Kidney (tissue), 14 donors: ENCODE data around the gene TMBIM4. TPM values are rescaled to one million over a fixed set of nuclear protein-coding genes. Genes with fewer than 3 reads are reported as not detected.
"Not testable (repeated sequence)": the region's sequence is repeated elsewhere in the genome, so short reads cannot be mapped to it uniquely, and the experiment has no call there.

ENCODE experiments used
- DNase-seq, 5 donors: peaks; one replicate each; pipeline ENCODE4 v3.0.0-alpha.2; 2013 to 2020
- FAIRE-seq: peaks from 2 replicates; lab custom pipeline; 2012; peaks lifted over from hg19 to GRCh38; lab: Jason Lieb, UNC
- H3K27ac ChIP-seq, 2 donors: one replicate each; pipeline ENCODE4 v1.7.0; 2013; ENCODE audit warnings: low read depth in 2 of 2, low read length in 2 of 2, inconsistent platforms in 1 of 2
- H3K27me3 ChIP-seq: one replicate; pipeline ENCODE4 v1.7.1; 2013; ENCODE audit warnings: low read length, inconsistent platforms; ENCODE audit not compliant: control insufficient read depth, insufficient read depth
- H3K36me3 ChIP-seq, 3 donors: one replicate each; pipeline versions ENCODE4 v1.7.0 to v1.7.1; 2013; ENCODE audit warnings: low read length in 3 of 3, control low read depth in 1 of 3, inconsistent platforms in 1 of 3; ENCODE audit not compliant: insufficient read depth in 3 of 3, control insufficient read depth in 2 of 3
- H3K4me1 ChIP-seq, 3 donors: one replicate each; pipeline versions ENCODE4 v1.7.0 to v1.7.1; 2013; ENCODE audit warnings: low read length in 3 of 3, inconsistent platforms in 1 of 3, low read depth in 1 of 3; ENCODE audit not compliant: control insufficient read depth in 2 of 3, insufficient read depth in 2 of 3
- H3K4me3 ChIP-seq, 3 donors: one replicate each; pipeline versions ENCODE4 v1.7.0 to v1.8.1; 2013; ENCODE audit warnings: low read length in 3 of 3, control low read depth in 1 of 3, inconsistent platforms in 1 of 3
- H3K9ac ChIP-seq, 3 donors: one replicate each; pipeline versions ENCODE4 v1.7.0 to v1.7.1; 2013; ENCODE audit warnings: low read length in 3 of 3, control low read depth in 1 of 3, inconsistent platforms in 1 of 3
- H3K9me3 ChIP-seq, 3 donors: one replicate each; pipeline versions ENCODE4 v1.7.0 to v1.7.1; 2013; ENCODE audit warnings: low read length in 3 of 3, control low read depth in 1 of 3, inconsistent platforms in 1 of 3; ENCODE audit not compliant: control insufficient read depth in 2 of 3, insufficient read depth in 1 of 3
- intact Hi-C: fragments of 100-400 bp; cut with DNase I; formaldehyde crosslinking; loops from one replicate; pipeline ENCODE4 v1.11.1; 2022
- polyA plus RNA-seq: library from polyadenylated mRNA; stranded (reverse); fragments of 350-450 nt; fragmentation: Illumina TruSeq; extraction: RNeasy Lipid Tissue Mini Kit (QIAGEN cat#74804); gene quantifications from one replicate; pipeline ENCODE4 v1.2.3, GENCODE V29; 2014; ENCODE audit warnings: low read depth, low replicate concordance; ENCODE audit not compliant: insufficient read depth
- total RNA-seq: library from RNA; stranded (reverse); fragmentation: NEBNext Ultra II Directional; extraction: Animal tissue kit (Norgen Biotek cat#: 25700); gene quantifications from one replicate; pipeline ENCODE4 v1.2.1, GENCODE V29; 2021
- TF ChIP-seq, protein P1 (sequence below): IDR thresholded peaks from 3 replicates; pipeline ENCODE4 v1.5.1; 2012; ENCODE audit warnings: mild to moderate bottlenecking, moderate library complexity, borderline replicate concordance; ENCODE audit not compliant: insufficient read depth; ENCODE audit errors: extremely low read depth
- donor health status: control.
- donor health status: control.
- donor health status: control.
- donor health status: control.
- donor health status: control.
- donor health status: DM: yes; HTN: yes; CAD: no.
- donor health status: Normal renal cell carcinoma (clear cell type).

Gene TMBIM4
- total and polyA plus RNA-seq, 2 donors from 2014 or later, result 140 to 179 TPM

- Histone ChIP-seq H3K36me3 (no peaks in the 10 kb centered on the region), H3K9me3 (no peaks in the 10 kb centered on the region), H3K4me1 (peaks cover 0 to 2% (median 0%) of the 10 kb centered on the region in 3 donors), H3K27me3 (no peaks in the 10 kb centered on the region), H3K27ac (peak overlapping the region in 1 of 2 donors; percentile 28), H3K4me3 (no peak overlapping the region), H3K9ac (no peak overlapping the region)
- DNase-seq (no peak), FAIRE-seq (no peak)
- TF ChIP-seq, protein P1, sequence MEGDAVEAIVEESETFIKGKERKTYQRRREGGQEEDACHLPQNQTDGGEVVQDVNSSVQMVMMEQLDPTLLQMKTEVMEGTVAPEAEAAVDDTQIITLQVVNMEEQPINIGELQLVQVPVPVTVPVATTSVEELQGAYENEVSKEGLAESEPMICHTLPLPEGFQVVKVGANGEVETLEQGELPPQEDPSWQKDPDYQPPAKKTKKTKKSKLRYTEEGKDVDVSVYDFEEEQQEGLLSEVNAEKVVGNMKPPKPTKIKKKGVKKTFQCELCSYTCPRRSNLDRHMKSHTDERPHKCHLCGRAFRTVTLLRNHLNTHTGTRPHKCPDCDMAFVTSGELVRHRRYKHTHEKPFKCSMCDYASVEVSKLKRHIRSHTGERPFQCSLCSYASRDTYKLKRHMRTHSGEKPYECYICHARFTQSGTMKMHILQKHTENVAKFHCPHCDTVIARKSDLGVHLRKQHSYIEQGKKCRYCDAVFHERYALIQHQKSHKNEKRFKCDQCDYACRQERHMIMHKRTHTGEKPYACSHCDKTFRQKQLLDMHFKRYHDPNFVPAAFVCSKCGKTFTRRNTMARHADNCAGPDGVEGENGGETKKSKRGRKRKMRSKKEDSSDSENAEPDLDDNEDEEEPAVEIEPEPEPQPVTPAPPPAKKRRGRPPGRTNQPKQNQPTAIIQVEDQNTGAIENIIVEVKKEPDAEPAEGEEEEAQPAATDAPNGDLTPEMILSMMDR, result no peak
- intact Hi-C loops, result no loop called here
These were observed 17.2 kb upstream of the TMBIM4 start for GRCh38 chr12:66187036-66187435.

- H3K36me3 ChIP-seq, FAIRE-seq, H3K9me3 ChIP-seq, DNase-seq, intact Hi-C loops, H3K27ac ChIP-seq, H3K4me3 ChIP-seq, H3K9ac ChIP-seq, H3K27me3 ChIP-seq, H3K4me1 ChIP-seq: not testable (repeated sequence)
These were observed 15.0 kb upstream of the TMBIM4 start for GRCh38 chr12:66184822-66185221.

DNA sequence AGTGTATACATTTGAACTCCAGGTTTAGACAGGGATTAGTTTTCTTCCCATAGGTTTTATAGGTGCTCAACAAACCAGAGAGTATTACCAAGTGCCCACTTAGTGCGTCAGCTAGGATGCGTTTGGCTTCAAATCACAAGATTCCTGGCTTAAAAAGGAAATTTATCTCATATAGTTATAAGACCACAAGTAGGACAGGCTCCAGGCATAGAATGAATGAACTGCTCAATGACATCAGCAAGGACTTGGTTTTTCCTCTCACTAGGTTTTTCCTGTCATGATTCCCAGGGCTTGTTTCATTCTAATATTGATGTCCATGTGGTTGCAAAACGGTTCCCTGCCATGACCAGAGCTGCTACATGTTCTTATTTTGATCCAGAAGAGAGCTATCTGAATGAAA, 13.2 kb upstream of the TMBIM4 start:
- TF ChIP-seq, protein P1, result no peak
- Histone ChIP-seq H3K9me3 (no peaks in the 10 kb centered on the region), H3K27ac (no peak overlapping the region), H3K4me1 (no peaks in the 10 kb centered on the region), H3K36me3 (no peaks in the 10 kb centered on the region), H3K4me3 (no peak overlapping the region), H3K9ac (no peak overlapping the region), H3K27me3 (no peaks in the 10 kb centered on the region)
- FAIRE-seq (no peak), DNase-seq (no peak)
- intact Hi-C loops, result no loop called here

- H3K4me1 ChIP-seq, result no peaks in the 10 kb centered on the region
- H3K4me3 ChIP-seq, result no peak overlapping the region
- intact Hi-C loops, result no loop called here
- H3K27me3 ChIP-seq, result no peaks in the 10 kb centered on the region
- TF ChIP-seq, protein P1, result no peak
- H3K9me3 ChIP-seq, result no peaks in the 10 kb centered on the region
- no peaks in the 10 kb centered on the region for H3K36me3 ChIP-seq
- DNase-seq (no peak), FAIRE-seq (peak; percentile 69)
- no peak overlapping the region for H3K9ac ChIP-seq
- no peak overlapping the region for H3K27ac ChIP-seq
These were observed 6.5 kb upstream of the TMBIM4 start for GRCh38 chr12:66176105-66176900.

GRCh38 chr12:66174391-66175325, 4.9 kb upstream of the TMBIM4 start:
- FAIRE-seq, H3K9me3 ChIP-seq, intact Hi-C loops, DNase-seq, H3K4me1 ChIP-seq, H3K36me3 ChIP-seq, H3K4me3 ChIP-seq, H3K9ac ChIP-seq, H3K27ac ChIP-seq, H3K27me3 ChIP-seq: not testable (repeated sequence)
